ENCODE data around the gene LMNTD2.

Gene LMNTD2

DNA sequence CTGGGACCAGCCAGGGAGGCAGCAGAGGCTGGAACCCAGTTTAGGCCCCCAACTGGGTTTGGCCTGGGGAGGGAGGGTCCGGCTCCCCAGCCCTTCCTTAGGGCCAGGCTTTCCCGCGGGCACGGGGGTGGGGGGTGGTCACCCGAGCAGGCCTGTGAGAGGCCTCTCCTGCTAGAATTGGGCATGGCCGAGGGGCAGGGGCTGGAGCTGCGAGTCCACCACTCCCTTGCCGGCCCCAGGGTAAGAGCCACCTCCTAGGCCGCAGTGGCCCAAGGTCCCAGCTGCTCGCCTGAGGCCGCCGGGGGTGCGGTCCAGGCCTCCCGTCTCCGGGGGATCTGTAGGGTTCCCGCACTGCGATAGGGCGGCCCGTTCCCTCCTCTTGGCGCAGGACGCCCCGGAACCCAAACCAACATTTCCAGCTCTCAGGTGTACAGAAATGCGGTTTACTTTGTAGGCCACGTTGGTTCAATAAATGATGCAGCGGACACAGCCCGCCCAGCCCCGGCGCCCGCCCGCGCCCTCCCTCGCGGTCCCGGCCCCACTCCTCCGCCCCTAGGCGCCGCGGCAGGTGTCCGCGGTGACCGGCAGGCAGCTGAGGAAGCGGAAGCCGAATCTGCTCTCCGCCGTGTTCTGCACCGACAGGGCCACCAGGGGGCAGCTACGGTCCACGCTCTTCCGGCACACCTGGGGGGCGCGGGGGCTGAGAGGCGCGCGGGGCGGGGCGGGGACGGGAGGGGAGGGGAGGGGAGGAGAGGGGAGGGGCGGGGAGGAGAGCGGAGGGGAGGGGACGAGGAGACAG is 5.9 kb downstream of the LMNTD2 start:
- in situ Hi-C loops (cut with MboI; ENCODE audit: low sequenced_read_pairs), result no loop called here

- in situ Hi-C loops (cut with MboI; ENCODE audit: low sequenced_read_pairs), result no loop called here
These were observed 6.6 kb downstream of the LMNTD2 start for GRCh38 chr11:553988-554340.

DNA sequence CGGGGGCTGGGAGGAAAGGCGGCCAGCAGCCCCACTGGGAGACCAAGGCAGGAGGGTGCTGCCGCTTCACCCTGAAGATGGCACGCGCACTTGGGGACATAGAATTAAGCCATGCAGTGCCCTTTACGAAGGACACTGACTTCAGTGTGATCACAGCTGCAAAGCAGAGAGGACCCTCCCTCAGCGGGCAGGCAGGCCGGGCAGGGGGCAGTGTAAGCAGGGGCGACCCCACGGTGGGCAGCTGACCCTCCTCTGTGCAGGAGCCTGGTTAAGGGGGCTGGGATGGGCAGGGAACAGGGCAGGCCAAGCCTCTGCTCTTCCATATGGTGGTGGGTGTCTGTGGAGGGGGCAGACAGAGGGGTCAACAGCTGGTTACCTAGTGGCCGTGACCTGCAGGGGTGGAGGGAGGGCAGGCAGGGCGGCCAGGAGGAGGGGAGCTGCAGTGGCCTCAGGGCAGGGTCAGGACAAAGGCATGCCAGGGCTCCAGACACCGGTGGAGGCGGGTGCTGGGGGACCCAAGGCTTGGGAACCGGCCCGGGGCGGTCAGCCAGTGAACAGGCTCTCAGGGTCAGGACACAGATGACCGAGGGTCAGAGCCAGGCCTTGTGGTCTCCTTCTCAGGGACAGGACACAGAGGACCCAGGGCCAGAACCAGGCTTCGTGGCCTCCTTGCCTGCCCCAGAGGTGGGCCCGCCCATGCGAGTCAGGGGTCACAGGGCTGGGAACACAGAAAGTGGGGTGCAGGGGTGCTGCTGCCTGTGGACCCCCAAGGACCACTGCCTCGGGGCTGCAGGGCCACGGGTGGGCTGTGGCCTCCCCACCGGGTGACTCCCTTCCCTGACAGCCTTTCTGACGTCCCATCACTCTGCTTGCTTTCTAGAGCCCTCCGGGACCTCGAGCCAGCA is 7.2 kb downstream of the LMNTD2 start:
- in situ Hi-C loops (cut with MboI; ENCODE audit: low sequenced_read_pairs), result no loop called here

DNA sequence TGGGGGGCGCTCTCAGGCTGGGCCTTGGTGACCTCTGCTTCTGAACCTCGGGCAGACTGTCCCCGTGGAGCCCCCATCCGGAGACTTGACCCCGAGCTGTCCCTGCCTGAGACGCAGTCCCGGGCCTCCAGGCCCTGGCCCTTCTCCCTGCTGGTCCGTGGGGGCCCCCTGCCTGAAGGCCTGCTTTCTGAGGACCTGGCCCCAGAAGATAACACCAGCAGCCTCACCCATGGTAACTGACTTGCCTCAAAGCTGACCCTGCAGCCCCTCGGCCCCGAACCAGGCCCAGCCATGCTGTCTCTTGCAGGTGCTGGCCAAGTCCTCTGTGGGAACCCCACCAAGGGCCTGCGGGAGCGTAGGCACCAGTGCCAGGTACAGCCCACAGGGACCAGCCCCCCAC is 8.9 kb downstream of the LMNTD2 start:
- in situ Hi-C loops (cut with MboI; ENCODE audit: low sequenced_read_pairs), result no loop called here

DNA sequence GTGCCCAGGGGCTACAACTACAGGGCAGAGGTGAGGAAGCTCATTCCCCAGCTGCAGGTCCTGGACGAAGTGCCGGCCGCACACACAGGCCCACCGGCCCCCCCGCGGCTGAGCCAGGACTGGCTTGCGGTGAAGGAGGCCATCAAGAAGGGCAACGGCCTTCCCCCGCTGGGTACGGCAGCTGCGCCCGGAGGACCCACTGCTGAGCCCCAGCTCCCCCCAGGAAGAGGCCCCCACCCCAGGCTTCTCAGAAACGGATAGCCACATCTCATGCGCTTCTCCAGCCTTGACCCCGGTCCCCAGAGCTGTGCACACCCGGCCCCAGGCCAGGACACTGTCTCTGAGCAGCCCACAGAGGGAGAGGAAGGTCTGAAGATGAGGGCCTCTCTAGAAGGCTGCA is 9.4 kb downstream of the LMNTD2 start:
- in situ Hi-C loops (cut with MboI; ENCODE audit: low sequenced_read_pairs), result no loop called here

DNA sequence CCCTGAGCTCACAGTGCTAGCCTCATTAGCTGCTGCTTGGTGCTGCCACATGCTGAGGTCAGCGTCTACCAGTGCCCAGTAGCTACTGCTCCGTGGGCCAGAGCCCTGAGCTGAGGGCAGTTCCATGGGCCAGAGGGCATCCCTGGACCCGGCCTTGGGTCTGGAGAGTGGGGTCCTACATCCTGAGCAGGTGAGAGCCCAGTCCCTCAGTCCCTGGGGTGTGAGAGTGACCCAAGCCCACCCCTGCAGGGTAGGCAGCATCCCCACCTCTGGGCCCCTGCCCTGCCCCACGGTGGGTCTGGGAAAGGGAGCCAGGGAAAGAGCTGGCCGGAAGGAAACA is 9.8 kb downstream of the LMNTD2 start:
- in situ Hi-C loops (cut with MboI; ENCODE audit: low sequenced_read_pairs), result no loop called here

DNA sequence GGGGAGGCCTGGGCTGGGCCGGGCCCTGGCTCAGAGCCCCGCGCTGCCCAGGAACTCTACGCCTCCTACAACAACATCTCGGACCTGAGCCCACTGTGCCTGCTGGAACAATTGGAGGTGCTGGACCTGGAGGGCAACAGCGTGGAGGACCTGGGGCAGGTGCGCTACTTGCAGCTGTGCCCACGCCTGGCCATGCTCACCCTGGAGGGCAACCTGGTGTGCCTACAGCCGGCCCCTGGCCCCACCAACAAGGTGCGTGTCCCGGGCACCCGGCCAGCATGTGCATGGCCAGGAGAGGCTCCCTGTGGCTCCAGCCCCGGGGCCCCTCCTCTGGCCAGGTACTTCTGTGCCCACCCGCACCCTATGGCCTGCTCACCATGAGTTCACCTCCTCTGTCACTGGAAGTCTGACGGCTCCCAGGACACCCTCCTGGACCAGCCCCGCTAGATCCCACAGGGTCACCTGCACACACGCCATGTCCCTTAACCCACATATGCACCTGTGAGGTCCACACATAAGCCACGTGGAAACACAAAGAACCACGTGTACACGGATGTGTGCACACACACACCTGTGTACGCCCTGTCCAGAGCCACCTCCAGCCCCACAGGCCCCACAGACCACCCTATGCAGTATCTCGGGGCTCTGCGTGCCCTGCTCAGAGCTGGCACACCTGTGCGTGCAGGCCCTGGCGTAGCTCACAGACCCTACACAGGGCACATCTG is 10.4 kb downstream of the LMNTD2 start:
- in situ Hi-C loops (cut with MboI; ENCODE audit: low sequenced_read_pairs), result no loop called here

GRCh38 chr11:548700-549603 is 11.6 kb downstream of the LMNTD2 start:
- in situ Hi-C loops (cut with MboI; ENCODE audit: low sequenced_read_pairs), result no loop called here

DNA sequence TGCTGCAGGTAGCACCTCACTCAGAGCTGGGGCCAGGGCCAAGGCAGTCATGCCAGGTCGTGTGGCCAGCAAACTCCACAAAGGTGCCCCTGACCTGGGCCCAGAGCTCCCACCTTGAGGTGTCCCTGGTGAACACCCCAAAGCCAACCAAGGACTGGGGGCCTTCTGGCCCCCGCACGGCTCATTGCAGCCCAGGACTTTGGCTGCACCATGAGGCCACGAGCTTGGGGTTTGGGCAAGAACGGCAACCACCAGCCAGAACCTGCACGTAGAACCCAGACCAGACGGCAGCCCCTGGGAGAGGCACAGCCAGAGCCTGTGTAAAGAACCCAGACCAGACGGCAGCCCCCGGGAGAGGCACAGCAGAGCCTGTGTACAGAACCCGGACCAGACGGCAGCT is 15.4 kb downstream of the LMNTD2 start:
- in situ Hi-C loops (cut with MboI; ENCODE audit: low sequenced_read_pairs), result no loop called here

DNA sequence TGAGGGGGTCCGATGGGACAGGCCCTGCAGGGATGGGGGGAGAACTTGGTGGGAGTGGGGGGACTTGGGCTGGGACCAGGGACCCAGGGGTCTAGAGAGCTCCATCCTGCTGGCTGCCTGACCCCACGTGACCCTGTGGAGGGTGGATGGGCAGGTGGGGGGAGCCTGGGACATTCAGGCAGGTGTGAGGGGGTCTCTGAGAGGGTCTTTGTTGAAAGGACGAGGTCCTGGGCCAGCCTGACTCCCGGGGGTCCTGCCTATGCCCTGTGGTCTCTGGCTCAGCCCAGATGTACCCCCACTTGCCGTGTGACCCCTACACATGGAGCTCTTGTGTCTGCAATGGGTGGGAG is 15.7 kb downstream of the LMNTD2 start:
- in situ Hi-C loops (cut with MboI; ENCODE audit: low sequenced_read_pairs), result no loop called here

DNA sequence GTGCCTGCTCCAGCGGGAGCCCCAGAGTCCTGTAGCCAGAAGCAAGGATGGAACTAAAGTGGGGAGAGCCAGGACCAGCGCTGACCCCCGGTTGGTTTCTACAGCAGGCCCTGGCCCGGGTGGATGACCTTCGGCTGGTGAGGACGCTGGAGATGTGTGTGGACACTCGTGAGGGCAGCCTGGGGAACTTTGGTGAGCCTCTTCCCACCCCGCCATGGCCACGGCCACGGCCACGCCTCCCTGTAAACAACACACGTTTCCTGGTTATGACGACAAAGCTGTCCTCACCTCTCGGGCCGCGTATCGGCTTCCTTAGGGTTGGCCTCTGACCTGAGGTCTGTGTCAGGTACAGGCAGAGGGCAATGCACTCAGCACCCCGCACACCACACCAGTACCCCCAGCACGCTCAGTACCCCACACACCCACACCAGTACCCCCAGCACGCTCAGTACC is 19.1 kb downstream of the LMNTD2 start:
- in situ Hi-C loops (cut with MboI; ENCODE audit: low sequenced_read_pairs), result no loop called here

- in situ Hi-C loops (cut with MboI; ENCODE audit: low sequenced_read_pairs), result no loop called here
These were observed 19.7 kb downstream of the LMNTD2 start for GRCh38 chr11:540583-541432.

GRCh38 chr11:539971-540481 is 20.5 kb downstream of the LMNTD2 start:
- in situ Hi-C loops (cut with MboI; ENCODE audit: low sequenced_read_pairs), result no loop called here

DNA sequence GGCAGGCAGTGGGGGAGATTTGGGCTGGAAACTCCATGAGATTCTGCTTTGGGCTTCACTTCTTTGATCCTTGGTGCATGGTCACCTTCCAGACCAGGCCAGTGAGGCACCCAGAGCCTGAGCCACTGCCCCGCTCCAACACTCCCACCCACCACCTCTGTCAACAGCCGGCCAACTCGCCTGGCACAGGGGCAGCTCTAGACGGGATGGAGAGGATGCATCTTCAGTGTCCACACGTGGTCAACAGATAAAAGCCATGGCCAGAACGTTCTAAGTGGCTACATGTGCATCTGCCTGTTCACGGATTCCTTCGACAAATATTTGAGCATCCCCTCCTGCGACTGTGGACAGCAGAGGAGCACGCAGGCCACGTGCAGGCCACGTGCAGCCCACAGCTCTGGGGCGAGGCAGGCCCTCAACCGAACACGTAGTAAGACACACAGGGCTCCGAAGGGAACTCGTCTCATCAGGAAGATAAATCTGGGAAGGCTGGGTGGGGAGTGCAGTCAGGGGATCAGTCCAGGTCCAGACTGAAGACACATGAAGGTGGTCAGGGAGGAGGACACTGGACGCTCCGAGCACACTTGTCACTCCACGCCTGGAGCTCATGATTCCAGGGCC is 22.0 kb downstream of the LMNTD2 start:
- in situ Hi-C loops (cut with MboI; ENCODE audit: low sequenced_read_pairs), result no loop called here

DNA sequence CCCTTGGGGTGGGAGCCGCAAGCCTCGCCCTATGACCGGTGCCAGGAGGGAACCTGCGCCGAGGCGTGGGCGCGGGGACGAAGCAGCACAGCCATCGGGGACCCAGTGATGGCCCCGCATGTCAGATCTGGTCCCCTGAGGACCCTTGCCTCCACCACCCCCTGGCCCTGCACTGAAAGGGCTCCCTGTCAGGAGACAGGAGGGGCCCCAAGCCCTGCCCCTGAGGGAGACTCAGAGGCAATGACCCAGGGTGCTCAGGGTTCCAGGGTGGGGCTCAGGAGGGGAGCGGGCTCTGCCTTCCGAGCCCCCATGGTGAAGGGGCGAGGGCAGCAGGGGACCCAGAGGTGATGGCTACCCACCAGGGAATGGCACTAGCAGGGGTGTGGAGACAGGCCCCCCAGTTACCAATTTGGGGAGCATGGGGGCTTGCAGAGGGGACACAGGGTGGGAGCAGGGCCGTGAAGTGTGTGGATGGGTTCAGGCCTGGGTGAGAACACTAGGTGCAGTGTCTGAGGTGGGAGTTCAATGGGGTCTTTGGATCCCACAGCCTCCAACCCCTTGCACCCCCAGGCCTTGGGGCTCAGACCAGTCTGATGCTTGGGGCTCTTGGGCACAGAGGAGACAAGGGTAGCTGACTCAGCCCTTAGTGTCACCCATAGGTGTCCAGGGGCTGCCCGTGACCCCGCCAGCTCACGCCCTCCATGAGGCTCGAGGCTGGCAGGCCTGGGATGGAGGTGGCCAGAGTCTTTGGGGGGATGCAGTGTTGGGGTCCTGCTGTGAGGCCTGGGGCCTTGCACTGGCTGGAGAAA is 22.7 kb downstream of the LMNTD2 start:
- in situ Hi-C loops (cut with MboI; ENCODE audit: low sequenced_read_pairs), result no loop called here

- in situ Hi-C loops (cut with MboI; ENCODE audit: low sequenced_read_pairs), result no loop called here
These were observed 23.5 kb downstream of the LMNTD2 start, which contains the start of gene LRRC56 for GRCh38 chr11:536841-537621. Gene LRRC56, plus strand, starts transcription at chr11:537527. Its CDS starts 3,158 bp downstream, at chr11:540685.

Measured in HL-60/S4 treated with retinoic acid at 250 ng/mL for 4 days and 3 days (cell line).